Activated CD4-positive, CD25-positive, alpha-beta regulatory T cell treated with anti-CD3 and anti-CD28 coated beads, Interleukin-2, amount 50 U/mL, for 72 hours (primary cell): ENCODE measurements around the gene MDGA2.

Experiments used
- DNase-seq: peaks from one replicate; pipeline ENCODE4 v3.0.0; 2021

MDGA2 gene

DNA sequence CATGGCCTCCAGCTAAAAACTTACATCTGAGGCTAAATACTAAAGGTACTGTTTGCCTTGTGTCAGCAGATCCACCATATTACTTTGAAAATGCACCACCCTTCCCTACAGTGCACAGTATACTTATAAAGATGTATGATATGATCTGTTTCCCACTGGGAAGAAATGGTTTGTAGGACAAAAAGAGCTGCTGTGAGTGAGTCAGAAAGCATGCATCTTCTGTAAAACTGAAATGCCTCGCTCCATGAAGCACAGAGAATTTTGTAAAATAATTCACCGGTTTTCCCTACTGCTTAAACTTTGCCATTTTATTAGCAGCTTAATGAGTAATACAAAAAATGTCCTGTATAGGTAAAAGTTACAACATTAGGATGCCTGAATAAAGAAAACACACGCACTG lies 68.8 kb downstream of the MDGA2 start:
- no peak for DNase-seq

DNA sequence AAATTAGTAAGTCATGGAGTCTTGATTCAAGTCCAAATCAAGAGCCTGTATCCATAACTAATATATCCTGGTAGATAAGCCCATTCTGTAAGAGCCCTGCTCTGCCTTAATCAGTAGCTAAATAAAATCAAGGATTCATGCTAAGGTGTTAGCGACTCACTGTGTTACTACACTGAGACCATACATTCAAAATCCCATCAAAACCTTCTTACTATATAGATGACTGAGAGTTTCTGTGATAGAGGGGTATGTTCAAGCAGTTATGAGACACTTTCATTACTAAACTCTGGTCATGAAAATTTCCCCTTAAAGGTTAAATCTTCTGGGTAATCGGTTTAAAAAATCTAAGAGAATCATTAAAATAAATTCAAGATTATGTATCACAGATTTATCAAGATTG lies 78.5 kb downstream of the MDGA2 start:
- DNase-seq = no peak

DNA sequence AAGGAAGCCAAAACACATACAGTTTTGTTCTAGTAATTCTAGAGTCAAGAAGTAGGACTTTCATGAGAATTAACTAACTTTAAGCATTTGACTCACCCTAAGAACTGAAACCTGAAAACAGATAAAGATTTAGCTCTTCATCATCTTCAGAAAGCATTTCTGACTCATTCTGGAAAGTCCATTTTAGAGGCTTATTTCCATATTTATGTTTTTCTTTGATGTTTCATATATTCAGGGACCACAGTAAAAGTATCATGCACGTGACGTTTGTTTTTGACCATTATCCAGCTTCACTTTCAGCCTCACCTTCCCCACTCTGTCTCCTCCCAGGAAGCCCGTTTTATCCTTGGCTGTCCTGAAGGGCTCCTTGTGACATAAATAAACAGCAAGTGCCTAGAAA lies 79.2 kb downstream of the MDGA2 start:
- DNase-seq = no peak

DNA sequence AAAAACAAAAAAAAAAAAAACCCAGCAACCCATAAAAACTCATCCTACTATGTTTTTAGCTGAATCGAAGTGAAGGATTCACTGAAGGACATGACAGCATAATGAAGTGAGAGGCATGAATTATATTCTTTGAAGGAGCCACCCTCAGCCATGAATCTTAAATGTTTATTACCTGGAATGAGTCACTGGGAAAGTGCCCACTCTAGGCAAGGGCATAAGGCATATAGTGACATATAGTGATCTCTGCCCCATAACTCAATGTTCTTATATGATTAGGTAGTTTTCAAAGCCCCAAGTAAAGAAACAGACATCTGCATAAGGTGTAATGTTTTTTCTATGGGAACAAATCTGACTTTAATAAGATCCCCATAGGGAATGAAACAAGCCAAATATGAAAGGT lies 79.9 kb downstream of the MDGA2 start:
- no peak for DNase-seq

DNA sequence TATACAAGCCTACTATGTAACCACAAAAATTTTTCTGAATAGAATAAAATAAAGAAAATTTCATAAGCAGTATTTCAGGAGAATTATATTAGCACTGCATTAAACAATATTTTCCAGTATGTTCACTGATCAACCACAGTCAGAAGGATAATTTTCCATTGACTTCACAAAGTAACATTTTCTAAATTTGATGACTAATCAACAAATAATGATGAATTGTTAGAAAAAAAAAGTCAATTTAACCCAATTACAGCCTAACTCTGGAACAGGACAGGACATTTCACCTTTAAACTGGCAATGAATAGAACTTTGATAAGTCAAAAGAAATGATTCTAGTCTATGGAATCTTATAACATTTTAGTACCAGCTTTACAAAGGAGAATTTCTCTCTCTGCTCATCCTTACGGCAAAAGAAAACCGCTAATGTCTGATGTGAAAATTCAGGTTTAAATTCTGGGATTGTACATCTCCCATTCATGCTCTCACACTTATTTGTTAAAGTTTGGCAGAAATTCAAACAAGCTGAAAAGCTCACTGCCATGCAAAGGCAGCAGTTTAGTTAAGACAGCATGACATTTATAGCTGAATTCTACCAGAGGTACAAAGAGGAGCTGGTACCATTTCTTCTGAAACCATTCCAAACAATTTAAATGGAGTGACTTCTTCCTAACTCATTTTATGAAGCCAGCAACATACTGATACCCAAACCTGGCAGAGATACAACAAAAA lies 84.5 kb downstream of the MDGA2 start:
- DNase-seq = no peak

DNA sequence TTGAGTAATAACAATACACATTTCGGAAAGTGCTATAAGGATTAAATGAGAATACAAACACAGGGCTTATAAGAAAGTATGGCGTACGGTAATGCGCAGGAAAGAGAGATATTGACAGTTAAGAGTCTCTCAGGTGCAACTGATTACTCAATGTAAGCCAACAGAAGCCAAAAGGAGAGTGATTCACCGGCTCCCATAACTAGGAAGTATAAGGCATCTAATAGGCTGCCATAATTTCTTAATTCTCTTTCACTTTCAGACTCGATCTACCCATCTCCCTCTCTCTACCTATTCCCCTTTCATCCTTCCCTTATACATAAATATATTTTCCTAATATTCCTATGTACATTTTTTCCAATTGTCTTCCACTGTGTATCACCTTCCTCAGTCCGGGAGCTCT lies 90.0 kb downstream of the MDGA2 start:
- no peak for DNase-seq

DNA sequence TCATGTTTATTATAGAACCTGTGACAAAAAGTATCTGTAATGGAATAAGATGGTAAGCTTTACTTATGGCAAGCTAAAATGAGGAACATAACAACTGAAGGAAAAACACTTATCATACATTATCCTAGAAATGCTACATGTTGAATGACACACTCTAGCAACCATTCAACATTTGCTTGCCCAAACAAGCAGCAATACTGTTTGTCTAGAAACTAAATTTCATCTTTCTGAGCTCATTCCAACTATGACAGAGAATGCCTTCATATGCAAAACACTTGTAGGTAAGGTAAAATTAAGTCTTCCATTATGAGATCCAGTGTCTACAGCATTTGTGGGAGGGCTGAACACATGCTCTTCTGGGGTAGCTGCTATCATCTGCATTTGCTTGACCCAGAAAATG lies 108.1 kb downstream of the MDGA2 start:
- no peak for DNase-seq

DNA sequence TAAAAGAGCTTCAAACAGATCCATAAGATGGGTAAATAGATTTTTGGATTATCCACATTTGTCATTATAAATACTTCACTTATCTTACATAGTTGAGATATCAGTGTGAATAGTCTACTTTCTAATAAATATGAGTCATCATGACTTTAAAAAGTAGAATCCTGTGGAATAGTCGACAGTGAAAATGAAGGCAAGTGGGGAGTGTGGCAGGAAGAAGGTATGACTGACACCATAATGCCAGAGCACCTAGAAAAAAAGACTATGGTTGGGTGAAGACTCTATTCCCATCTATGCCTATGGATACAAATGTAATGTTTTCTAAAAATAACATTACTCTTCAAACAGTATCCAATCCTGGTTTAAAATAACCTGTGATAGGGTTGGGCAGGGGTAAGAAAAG lies 117.5 kb downstream of the MDGA2 start:
- no peak for DNase-seq

DNA sequence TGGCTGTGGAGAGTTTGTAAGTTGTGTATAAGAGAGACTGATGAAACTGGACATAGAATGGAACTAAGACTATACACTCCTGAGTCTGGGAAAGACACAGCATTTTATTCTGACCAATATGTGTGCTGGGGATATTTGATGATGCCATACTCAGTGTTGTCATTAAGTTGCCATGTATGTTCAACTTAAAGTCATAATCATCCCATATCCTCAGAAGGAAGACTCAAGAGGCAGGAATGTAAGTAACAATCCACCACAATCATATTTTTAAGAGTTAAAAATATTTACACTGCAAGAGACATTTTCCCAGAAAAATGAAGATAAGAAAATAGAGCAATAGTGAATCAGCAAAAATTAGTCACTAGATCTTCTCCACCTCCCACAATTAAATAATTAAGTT lies 120.1 kb downstream of the MDGA2 start:
- no peak for DNase-seq

DNA sequence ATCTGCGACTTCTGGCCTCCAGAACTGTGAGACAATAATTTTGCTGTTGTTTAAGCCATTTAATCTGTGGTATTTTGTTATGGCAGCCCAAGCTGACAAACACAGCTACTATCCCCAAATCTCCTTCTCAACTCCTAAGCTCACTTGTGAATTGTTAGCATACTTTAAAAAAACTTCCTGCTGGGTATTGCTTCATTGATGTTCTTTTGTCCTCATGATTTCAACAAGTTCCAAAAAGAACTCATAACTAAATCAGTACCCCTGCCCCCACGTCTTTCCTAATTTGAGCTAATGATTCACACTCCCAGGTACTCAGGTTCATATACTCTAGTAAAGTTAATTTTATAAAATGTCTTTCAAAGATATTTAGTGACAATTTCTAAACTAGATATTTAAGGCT lies 125.5 kb downstream of the MDGA2 start:
- no peak for DNase-seq

DNA sequence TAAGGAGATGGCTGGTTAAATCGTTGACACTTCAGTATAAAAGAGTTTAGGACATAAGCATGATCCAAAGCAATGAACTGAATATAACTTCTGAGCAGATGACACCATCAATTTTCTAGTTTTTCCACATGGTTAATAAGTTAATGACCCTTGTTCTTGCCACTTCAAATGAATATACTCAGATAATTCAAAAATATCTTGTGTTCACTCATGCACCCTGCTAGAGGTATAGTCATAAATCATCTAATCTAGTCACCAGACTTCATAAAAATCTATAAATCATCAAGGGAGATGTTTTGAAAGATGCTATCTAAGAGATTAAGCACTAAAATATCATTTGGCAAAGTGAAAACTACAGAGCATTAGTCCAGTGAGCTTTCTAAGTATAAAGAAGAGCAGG lies 131.9 kb downstream of the MDGA2 start:
- no peak for DNase-seq

DNA sequence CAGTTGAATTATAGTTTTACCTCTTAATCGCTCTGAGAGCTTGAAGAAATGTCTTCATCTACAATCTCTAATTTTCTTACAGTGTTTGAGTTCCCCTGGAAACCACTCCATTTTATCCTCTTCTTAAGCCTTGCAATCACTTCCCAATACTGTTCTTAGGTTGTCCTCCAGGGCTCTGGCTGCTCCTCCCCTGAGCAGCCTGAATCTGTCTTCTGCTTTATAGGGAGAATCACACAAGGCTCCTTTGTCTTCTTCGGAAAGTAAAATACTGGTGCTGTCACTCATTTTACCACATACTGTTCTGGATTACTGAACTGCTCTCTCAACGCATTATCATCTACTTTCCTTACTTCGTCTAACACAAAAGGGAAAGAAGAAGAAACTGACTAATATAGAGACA lies 133.7 kb downstream of the MDGA2 start:
- DNase-seq = no peak

DNA sequence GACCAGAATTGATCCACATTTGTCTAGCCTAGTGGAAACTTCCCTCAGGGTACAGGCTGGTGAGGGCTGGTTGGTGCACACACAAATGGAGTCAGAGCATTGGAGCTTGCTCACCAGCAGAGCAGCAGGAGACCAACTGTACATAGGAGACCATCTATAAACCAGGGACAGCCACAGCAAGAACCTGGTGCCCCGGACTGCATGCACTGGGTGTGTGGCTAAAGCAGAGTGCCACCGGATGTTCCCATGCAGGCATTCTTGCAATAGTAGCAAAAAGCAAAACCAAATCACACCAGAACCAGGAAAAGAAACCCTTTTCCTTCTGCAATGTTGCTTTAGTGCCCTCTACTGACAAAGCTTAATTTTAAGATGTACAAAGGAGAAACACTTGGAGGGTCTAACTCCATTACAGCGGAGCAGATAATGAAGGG lies 136.4 kb downstream of the MDGA2 start:
- DNase-seq = no peak

DNA sequence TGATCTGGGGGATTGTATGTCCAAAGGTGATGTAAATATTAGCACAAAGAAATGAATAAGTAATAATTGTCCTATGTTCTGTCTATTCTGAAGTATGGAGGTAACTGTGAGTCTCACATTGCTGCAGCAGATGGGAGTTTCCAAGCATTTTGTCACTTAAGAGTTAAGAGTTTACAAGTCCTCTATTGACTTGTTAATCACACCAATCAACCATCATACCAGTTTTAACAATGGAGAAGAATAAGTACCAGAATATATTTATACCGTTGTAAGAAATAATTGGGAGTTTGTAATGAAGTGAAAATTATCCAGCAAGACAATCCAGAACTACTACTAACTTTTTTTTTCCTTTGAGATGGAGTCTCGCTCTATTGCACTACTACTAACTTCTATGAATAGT lies 139.1 kb downstream of the MDGA2 start:
- no peak for DNase-seq

DNA sequence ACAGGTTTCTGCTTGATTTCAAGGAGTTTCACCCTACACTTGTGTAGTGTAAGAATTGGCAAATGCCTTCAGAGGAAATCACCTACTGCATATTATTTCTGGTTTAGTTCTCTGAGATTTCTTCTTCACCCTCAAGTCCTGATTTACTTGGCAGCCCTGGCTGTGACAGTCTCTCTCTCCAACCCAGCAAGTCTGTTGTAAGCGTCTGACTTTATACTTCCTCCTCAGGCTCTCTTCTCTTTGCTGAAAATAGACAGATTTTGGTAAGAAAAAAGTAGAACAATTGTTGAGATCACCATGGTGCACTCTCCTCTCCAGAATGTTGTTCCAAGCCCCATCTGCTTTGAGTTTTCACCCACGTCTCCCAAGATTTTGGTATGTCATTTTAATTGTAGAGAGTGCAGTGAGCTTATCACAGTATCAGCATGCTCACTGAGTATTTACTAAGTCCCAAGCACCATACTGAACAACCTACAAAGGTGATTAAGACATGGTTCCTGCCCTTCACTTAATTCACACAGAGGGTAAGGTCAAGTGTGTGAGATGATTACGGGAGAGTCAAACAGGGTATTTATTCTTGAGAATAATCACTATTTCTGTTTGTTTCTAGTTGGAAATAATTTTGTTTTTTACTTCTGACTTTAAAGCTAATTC lies 148.7 kb downstream of the MDGA2 start:
- DNase-seq = no peak

DNA sequence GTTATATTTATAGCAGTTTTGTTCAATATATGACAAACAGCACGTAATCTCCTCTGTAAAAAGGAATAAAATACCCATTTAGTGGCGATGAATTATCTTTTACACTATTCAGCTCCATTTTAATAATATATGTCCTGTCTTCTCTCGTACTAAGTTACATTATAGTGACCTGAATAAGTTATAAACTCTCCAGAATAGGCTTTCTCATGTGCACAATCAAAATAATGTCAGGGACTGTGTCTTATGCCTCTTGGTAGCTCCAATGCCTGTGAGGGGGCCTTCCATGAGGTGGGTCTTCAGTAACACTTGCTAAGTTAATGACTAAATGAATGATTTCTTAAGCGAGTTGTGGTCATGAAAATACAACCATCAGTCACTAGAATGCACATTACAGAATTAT lies 150.9 kb downstream of the MDGA2 start:
- no peak for DNase-seq

DNA sequence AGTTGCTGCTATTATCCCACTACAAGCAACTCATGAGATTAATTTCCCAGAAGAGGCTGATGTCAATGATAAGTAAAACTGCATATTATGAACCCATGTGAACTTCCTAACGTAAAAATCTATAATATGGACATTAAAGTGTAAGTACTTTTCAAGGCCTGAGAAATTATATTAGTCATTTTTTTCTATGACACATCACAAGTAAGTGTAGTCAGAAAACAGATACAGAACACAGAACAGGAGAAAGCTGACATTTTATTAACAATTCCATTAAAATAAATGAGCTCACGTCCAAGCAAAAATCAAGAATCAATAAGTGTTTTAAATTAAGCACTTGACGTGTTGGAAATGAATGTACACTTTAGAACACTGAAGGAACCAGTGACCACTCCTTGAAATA lies 155.0 kb downstream of the MDGA2 start:
- DNase-seq = no peak

DNA sequence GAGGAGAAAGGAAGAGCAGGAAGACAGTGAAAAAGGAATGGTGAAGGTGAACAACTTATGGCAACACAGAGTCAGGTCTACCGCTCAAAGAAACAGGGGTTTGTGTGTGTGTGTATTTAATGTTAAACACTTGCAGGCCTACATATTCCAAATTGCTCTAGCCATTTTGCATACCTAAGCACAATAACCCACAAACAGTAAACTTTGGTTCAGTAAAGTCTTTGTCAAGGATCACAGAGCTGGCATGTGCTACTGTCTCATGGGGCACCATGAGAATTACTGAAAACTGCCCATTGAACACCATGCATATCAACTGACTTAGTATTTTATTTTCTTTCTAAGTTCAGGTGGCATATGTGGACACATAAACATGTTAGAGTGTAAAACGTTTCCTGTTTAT lies 163.6 kb downstream of the MDGA2 start:
- DNase-seq = no peak

DNA sequence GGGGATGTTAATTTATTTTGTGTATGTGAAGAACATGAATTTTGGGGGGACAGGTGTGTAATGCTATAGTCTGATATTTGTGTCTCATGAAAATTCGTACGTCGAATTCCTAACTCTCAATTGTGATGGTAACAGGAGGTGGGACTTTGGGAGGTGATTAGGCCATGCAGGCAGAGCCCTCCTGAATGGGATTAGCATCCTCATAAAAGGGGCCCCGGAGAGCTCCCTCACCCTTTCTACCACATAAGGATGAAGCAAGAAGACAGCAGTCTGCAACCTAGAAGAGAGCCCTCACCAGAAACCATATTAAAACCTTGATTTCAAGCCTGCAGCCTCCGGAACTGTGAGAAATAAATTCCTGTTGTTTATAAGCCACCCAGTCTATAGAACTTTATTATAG lies 165.4 kb downstream of the MDGA2 start:
- no peak for DNase-seq

DNA sequence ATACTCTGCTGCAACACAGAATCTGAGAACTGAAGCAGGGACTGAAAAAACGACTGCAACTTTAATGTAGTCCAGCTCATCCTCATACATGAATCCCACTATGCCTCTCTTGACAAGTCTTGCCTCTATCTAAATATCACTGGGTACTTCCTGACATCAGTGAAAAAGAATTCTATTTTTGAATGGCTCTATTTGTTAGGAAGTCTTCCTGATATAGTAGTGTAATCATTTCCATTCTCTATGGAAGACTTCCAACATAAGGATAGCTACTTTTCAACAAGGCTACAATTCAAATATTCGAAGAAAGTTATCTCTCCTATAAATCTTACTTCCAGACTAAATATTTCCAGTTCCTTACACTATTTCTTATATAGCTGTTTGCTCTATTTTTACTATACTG lies 167.5 kb downstream of the MDGA2 start:
- DNase-seq = no peak

DNA sequence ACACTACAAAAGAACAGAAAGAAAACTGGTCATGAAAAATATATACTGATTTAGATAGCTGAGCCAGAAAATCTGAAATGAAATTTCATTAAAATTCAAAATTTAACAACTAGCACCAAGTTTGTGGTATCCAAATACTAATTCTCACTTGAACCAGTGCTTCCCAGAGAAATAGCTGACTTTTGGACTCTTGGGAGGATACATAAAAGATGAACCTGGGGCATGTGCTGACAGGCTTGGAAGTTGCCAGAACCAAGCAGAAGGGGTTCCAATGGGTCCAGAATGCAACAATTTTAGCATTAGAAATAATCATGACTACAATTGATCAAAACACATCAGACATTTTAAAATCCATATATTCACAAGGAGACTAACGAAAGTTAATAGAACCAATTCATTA lies 175.0 kb downstream of the MDGA2 start:
- DNase-seq = no peak

DNA sequence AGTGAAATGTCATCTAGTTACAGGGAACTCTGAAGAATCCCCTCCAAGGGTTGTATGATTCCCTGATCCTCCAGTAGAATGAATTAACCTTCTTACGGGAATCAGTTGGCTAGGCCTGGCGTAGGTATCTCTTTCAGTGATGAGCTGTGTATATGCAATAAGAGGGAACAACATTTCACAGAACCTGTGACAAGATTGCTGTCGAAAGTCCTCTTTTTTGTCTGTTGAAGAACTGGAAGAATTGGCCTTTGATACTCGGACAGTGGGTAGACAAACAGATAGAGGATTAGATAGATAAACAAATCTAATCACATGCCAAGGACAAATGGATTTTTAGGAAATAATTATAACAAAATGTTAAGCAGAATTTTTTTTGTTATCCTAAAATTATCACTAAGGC lies 184.6 kb downstream of the MDGA2 start:
- DNase-seq = no peak

DNA sequence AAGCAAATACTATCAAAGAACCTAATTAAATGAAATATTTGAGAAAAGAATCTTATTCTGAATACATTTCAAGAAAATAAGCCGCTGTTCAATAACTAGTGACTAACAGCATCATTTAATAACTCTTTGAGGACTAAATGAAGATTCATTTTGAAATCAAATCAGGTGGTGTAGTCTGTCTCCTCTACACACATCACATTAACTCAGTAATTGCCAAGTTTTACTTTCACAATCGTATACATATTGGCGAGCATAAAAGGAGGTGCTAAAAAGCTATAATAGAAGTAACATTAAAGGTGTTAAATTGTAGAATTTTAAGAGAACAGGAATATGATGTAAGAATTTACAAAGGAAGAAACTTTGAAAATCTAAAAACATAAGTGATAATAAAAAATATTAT lies 185.1 kb downstream of the MDGA2 start:
- DNase-seq = no peak

DNA sequence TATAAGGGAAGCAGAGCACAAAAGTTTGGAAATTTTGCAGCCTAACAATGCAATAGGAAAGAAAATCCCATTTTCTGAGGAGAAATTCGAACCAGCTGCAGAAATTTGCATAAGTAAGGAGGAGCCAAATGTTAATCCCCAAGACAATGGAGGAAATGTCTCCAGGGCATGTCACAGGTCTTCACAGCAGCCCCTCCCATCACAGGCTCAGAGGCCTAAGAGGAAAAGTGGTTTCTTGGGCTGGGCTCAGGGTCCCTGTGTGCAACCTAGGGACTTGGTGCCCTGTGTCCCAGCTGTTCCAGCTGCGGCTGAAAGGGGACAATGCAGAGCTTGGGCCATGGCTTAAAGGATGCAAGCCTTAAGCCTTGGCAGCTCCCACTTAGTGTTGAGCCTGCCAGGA lies 190.0 kb downstream of the MDGA2 start:
- DNase-seq = no peak

DNA sequence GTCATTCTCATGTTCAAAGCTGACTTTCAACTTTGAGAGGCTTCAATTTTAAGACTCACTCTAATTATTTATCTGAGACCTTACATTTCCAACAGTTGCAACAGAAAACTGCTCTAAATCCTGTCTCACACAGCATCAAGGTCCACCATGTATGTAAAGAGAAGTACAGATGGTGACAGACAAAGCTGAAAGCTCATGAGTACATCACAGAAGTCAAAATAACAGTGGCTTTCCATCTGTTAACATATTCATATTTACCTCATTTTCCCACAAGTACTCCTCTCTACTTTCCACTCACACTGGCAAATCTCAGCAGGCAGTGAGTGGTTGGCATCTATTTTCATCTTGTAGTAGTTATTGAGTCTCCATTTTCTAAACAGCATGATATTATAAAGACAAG lies 192.0 kb downstream of the MDGA2 start:
- DNase-seq = no peak
